HG03432 (cell line): ENCODE measurements around the gene NCOA6.

Source experiments
- ATAC-seq: cut with Tn5 transposase; IDR thresholded peaks from one replicate; pipeline ENCODE4 v1.9.1; 2021; ENCODE audit warnings: mild to moderate bottlenecking, moderate library complexity; ENCODE audit not compliant: unreplicated experiment

Gene NCOA6

DNA sequence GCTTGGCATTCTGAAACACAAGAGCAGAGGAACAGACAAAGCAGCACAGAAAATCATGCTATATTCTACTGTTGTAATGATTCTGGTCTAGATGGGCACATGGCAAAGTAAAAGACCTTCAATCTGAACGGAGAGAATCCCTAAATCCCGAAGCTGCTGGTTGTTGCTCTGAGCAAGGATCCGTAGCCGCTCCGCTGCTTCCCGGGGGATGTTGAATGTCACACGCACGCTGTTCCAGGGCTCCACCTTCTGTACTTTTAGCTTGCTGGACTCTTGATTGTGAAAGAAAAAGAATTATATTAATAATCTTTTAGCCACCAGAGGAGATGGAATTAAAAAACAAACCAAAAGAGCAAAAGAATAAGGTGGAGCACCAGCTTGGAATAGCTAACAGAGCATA lies 49.3 kb downstream of the NCOA6 start:
- no peak for ATAC-seq

DNA sequence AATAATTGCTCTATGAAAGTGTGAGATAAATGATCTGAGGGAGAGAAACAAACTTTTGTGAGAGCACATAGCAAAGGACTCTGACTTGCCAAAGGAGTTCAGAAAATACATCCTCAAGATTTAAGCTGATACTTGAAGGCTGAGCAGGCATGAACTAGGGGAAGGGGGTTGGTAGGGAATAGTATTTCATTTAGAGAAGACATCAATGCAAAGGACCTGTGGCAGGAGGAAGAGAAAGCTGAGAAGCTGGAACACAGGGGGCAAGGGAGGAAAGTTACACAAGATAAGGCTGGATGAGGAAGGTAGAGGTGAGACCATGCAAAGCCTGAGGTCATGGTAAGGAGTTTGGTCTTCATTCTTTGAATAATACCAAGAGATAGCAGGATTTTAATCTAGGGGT lies 50.6 kb downstream of the NCOA6 start:
- ATAC-seq, result no peak

DNA sequence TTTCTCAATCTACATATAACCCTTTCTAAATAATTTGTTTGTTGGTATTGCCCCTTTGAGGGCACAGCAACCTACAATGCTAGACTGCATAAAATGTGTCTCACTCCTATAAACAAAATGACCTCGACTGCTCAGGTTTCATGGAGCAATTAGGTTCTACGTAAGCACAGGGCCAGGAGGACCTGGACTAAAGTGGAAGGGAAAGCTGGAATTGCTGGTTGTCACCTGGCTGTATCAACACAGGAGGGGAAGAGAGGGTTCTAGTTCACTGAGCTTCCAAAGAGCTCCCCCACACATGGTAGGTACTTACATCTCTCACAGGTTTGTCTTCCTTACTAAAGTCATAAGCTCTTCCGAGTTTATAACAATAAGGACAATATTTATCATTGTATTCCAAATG lies 51.0 kb downstream of the NCOA6 start:
- ATAC-seq, result no peak

DNA sequence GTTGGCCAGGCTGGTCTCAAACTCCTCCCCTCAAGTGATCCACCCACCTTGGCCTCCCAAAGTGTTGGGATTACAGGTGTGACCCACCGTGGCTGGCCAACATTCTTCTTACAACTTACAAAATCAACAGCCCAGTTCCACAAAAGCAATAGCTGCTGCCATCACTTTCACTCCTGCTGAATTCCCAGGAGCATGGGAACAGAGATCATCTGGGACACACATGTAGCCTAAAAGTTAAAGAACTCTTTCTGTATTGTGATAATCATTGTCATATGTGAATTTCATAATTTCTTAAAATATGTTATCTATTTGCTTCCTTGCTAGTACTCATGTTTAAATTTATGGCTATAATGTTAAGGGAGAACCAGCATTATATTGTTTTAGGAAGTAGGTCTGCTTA lies 51.7 kb downstream of the NCOA6 start:
- ATAC-seq, result no peak

DNA sequence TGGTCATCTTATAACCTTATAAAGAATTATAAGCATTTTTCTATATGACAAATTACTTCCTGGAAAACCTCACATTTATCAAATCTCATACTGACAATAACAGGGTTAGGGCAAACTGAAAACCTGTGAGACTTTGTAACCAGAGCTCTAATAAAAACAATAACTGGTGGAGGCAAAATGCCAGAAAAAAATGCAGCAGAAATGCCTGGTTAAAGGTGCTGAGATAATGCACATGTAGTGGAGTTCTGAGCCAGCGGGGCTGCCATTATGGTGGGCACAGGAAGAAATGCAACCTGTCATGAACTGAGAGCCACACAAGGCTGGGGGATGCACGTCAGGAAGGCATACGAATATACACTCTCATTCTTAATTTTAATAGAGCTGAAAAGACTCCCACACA lies 53.0 kb downstream of the NCOA6 start:
- ATAC-seq, result no peak

GRCh38 chr20:34771680-34772081 lies 53.8 kb downstream of the NCOA6 start:
- no peak for ATAC-seq

- no peak for ATAC-seq
Measured at GRCh38 chr20:34768096-34768495, 57.4 kb downstream of the NCOA6 start.

DNA sequence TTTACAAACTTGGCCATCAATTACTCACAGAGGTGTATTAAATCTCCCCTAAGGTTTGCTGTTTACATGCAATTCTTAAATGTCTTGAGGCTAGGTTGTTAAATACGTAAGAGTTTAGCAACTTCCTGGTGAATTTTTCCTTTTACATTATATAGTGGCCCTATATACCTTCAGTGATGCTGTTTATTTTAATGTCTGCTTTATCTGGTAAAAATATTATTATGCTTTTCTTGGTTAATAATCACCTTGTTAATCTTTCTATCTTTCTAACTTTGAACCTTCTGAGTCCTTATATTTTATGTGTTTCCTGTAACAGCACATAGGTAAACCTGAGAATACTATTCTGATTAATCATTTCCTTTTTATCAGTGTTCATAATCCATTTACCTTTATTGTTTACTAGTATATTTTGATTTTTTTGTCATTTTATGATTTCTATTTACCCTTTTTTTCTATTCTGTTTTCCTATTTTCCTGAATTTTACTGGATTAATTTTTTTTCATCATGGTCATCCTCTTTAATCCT lies 63.4 kb downstream of the NCOA6 start:
- ATAC-seq, result no peak

GRCh38 chr20:34755367-34755766 lies 70.1 kb downstream of the NCOA6 start:
- ATAC-seq, result no peak

- ATAC-seq, result no peak
Measured at GRCh38 chr20:34754611-34755010, 70.8 kb downstream of the NCOA6 start.

DNA sequence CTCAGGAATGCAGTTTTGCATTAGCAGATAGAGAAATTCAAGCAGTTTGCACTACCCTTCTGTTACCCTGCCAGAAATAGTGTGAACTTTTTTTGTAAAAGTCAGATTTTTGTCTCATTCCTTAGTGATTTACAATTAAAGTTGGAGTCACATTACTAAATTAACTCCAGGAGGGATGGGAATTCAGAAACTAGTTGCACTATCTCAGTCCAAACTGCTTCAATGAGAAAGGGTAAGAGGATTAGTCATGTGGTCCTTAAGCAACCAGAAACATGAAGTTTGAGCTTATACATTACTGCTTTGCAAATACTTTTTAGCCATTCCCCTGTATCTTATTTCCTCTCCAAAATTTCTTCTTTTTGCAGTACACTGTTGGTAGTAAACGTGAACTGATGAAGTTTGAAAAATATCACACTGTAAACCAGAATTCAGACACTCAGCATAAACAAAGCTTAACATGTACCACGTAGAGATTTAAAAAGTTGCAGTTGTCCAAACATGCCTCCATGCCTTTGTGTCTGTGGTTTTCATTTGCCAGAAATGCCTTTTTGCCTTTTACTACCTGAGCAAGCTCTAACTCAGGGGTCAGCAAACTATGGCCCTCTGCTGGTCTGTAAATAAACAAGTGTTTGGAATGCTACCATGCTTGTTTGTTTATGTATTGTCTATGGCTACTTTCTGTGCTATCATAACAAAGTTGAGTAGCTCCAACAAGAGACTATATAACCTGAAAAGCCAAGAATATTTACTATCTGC lies 71.6 kb downstream of the NCOA6 start:
- no peak for ATAC-seq

DNA sequence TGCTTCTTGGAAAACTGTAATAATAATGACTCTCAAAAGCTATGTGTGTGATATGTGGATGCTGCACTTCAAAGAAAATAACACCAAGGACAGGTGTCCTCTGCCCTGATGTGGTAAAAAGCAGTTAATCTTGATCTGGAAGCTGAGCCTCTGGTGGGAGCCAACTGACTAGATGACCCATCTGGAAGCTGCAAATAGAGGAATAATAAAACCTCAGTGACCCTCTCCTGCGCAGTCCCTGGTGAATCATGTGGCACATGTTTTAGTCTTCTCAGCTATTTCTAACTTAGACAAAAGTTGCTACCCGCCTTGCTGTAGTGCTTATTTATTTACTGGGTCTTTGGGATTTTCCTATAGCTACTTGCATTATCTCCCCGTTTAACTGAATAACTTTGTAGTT lies 74.0 kb downstream of the NCOA6 start:
- ATAC-seq, result no peak

DNA sequence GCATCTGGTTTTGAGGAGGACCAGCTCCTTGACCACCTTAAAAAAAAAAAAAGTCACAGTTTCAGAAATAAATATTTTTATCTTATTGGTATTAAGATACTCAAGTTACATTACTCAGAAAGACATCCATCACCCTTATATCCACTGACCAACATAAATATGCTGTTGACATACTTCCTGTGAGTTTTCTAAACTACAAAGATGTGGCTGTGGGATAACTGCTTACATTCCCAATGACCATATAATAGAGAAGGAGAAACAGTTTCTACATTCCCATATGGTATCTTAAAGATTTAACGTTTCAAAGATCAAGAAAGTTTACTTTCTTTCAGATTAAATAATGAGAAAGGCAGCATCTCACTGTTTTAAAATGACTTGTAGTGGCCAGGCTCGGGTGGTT lies 75.0 kb downstream of the NCOA6 start:
- ATAC-seq, result no peak

- no peak for ATAC-seq
Measured at GRCh38 chr20:34748709-34749108, 76.7 kb downstream of the NCOA6 start.

DNA sequence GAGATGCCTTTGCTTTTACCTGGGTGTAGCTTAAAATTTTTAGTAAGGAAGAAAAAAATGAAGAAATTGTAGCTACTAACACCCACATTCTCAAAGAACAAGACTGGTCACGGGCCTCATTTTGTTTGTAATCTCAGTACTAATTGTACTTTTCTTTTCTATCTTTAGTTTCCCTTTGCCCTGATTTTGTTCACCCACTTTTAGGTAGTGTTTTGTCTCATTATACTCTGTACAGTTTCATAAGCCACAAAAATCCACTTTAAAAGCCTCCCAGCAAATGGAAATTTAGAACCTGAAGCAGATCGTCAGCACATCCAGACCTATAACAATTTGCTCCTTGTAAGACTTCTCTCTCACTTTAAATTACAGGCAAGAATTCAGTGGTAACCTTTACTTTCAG lies 78.0 kb downstream of the NCOA6 start:
- ATAC-seq, result no peak

GRCh38 chr20:34746674-34747073 lies 78.8 kb downstream of the NCOA6 start:
- ATAC-seq, result no peak

GRCh38 chr20:34744847-34745246 lies 80.6 kb downstream of the NCOA6 start:
- ATAC-seq, result no peak

- no peak for ATAC-seq
Measured at GRCh38 chr20:34744340-34744739, 81.1 kb downstream of the NCOA6 start.

- no peak for ATAC-seq
Measured at GRCh38 chr20:34743039-34743438, 82.4 kb downstream of the NCOA6 start.

GRCh38 chr20:34736106-34736735 lies 89.2 kb downstream of the NCOA6 start:
- no peak for ATAC-seq

- ATAC-seq, result no peak
Measured at GRCh38 chr20:34732523-34732922, 92.9 kb downstream of the NCOA6 start.

DNA sequence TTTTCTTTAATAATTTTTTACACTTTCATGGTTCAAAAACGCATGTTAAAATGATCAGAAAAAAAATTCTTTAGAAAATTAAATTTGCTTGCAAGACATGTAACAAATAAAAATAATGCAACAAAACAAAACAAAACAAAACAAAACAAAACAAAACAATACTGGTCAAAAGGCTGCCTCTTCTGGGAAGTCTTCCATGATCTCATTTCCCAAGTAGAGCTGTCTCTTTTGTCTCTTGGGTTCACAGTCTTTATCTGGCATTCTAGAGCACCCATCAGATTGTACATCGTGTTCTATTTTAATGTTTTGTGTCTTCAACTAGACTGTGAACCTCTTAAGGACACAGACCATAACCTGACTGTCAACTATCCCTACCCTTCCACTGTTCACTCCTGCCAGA lies 96.0 kb downstream of the NCOA6 start:
- no peak for ATAC-seq

- ATAC-seq, result no peak
Measured at GRCh38 chr20:34724172-34724571, 101.3 kb downstream of the NCOA6 start.
